Lower lobe of right lung (tissue), 2 donors: ENCODE data around the gene RALGPS1. TPM values are rescaled to one million over a fixed set of nuclear protein-coding genes. Genes with fewer than 3 reads are reported as not detected.
A peak's percentile ranks its signal among the peaks of the same experiment; 100 is the strongest.

ENCODE experiments used
- ATAC-seq, 2 donors: fragments of 200-7000 bp; cut with Tn5 transposase; one replicate each; pipeline ENCODE4 v1.9.1; 2020 to 2022; ENCODE audit warnings: mild to moderate bottlenecking in 2 of 2, moderate library complexity in 2 of 2
- DNase-seq: peaks from one replicate; pipeline ENCODE4 v3.0.0-alpha.2; 2020
- H3K27ac ChIP-seq: fragments of 200-600 bp; one replicate; pipeline ENCODE4 v1.8.0; 2022
- H3K27me3 ChIP-seq: fragments of 200-600 bp; one replicate; pipeline ENCODE4 v1.8.0; 2022; ENCODE audit warnings: low read depth
- H3K36me3 ChIP-seq: fragments of 200-600 bp; one replicate; pipeline ENCODE4 v1.8.0; 2022; ENCODE audit warnings: mild to moderate bottlenecking
- H3K4me1 ChIP-seq: fragments of 200-600 bp; one replicate; pipeline ENCODE4 v1.8.0; 2022
- H3K4me3 ChIP-seq: fragments of 200-600 bp; one replicate; pipeline ENCODE4 v1.8.0; 2022; ENCODE audit warnings: mild to moderate bottlenecking
- H3K9me3 ChIP-seq: fragments of 200-600 bp; one replicate; pipeline ENCODE4 v1.8.0; 2022
- intact Hi-C: fragments of 100-400 bp; cut with DNase I; formaldehyde crosslinking; loops from one replicate; pipeline ENCODE4 v1.11.0; 2022
- total RNA-seq: library from RNA; stranded (reverse); fragmentation: NEBNext Ultra II Directional; extraction: Animal tissue kit (Norgen Biotek cat#: 25700); gene quantifications from one replicate; pipeline ENCODE4 v1.2.1, GENCODE V29; 2021
- TF ChIP-seq, protein P1 (sequence below): fragments of 200-600 bp; IDR thresholded peaks from one replicate; pipeline ENCODE4 v1.8.0; 2022; ENCODE audit warnings: antibody characterized with exemption, mild to moderate bottlenecking
- donor health status: DM: no; HTN: yes; CAD: no; lungs with severe emphysema.

The RALGPS1 gene
- total RNA-seq, 1 donor from 2014 or later = 17.6 TPM

DNA sequence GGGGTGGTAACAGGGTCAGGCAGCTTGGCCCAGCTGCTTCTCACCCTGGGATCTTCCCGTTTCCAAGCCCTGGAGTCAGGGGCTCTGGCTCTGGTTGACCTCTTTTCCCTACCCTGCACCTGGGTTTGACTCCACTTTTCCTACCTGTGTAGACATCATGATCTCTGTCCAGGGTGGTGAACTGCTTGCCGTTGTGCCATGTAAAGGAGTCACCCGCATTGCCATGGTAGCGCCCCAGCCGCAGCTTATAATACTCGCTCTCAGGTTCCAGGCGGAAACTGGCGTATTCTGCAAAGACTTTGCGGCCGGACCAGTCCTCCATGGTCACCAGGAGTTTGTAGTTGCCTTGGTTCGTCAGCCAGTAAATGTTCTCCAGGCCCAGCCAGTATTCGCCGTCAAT is 176.9 kb downstream of the RALGPS1 start:
- Histone ChIP-seq H3K4me1 (no peaks in the 10 kb centered on the region), H3K36me3 (peaks cover 52% of the 10 kb centered on the region), H3K4me3 (no peak overlapping the region), H3K27ac (no peak overlapping the region), H3K9me3 (no peaks in the 10 kb centered on the region), H3K27me3 (no peaks in the 10 kb centered on the region)
- ATAC-seq (no peak), DNase-seq (no peak)
- intact Hi-C loops = no loop called here
- TF ChIP-seq, protein P1, sequence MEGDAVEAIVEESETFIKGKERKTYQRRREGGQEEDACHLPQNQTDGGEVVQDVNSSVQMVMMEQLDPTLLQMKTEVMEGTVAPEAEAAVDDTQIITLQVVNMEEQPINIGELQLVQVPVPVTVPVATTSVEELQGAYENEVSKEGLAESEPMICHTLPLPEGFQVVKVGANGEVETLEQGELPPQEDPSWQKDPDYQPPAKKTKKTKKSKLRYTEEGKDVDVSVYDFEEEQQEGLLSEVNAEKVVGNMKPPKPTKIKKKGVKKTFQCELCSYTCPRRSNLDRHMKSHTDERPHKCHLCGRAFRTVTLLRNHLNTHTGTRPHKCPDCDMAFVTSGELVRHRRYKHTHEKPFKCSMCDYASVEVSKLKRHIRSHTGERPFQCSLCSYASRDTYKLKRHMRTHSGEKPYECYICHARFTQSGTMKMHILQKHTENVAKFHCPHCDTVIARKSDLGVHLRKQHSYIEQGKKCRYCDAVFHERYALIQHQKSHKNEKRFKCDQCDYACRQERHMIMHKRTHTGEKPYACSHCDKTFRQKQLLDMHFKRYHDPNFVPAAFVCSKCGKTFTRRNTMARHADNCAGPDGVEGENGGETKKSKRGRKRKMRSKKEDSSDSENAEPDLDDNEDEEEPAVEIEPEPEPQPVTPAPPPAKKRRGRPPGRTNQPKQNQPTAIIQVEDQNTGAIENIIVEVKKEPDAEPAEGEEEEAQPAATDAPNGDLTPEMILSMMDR = no peak

DNA sequence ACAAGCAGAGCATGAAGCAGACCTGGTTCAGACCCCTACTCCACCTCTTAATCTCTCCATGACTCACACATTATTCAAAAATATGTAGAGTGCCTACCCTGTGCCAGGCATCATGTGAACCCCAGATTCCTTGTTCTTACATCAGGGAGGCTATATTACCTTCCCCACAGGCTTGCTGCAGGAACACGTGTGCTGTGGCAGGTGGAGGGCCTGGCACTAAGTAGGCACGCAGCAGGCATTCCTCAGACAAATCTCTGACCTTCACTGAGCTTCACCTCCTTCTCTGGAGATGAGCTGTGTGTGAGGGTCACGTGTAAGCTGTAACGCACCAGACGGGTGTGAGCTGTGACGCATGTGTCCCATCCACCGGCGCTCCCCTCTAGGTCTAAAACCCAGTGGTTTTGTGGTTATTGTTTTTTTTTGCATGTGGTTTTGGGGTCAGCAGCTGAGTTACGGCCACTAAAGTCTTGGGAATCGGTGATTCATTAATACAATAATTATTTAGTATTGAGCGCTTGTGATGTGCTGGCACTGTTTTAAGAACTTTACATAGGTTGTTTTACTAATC is 177.5 kb downstream of the RALGPS1 start:
- TF ChIP-seq, protein P1 = no peak
- Histone ChIP-seq H3K36me3 (peaks cover 52% of the 10 kb centered on the region), H3K4me3 (no peak overlapping the region), H3K9me3 (no peaks in the 10 kb centered on the region), H3K27me3 (no peaks in the 10 kb centered on the region), H3K27ac (no peak overlapping the region), H3K4me1 (no peaks in the 10 kb centered on the region)
- DNase-seq (no peak), ATAC-seq (no peak)
- intact Hi-C loops = no loop called here

DNA sequence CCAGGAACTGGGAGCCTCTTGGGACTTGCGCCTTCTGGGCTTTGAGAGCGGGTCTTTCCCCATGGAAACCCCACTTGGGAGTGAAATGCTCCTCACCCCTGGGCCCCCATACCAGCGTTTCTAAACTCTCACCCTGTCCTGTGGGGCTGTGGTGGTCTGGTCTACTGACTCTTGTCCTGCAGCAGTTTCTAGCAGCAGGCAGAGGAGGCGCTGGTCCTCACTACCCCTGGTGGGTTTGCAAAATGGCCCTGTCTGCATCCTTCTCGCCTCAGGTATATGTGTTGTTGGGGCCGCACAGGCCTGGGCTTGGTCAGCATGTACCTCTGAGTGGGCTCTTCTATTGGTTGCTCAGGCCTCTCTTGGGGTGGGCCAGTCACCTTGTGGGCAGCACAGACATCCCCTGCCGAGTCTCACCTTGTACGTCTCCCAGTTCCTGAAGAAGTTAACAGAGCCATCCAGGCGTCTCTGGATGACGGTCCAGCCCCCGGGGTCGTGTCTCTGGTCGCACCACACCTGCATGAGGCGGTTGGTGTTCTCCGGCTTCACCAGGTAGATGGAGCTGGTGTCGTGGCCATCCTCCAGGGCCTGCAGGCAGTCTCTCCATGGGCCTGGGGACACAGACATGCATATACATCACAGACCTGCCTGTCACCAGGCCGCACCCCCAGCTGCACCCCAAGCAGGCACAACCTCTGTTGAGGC is 178.9 kb downstream of the RALGPS1 start:
- H3K4me3 ChIP-seq = no peak overlapping the region
- intact Hi-C loops = no loop called here
- ATAC-seq = no peak
- no peaks in the 10 kb centered on the region for H3K4me1 ChIP-seq
- DNase-seq = no peak
- H3K9me3 ChIP-seq = no peaks in the 10 kb centered on the region
- H3K27ac ChIP-seq = no peak overlapping the region
- H3K27me3 ChIP-seq = no peaks in the 10 kb centered on the region
- TF ChIP-seq, protein P1 = no peak
- peaks cover 41% of the 10 kb centered on the region for H3K36me3 ChIP-seq

DNA sequence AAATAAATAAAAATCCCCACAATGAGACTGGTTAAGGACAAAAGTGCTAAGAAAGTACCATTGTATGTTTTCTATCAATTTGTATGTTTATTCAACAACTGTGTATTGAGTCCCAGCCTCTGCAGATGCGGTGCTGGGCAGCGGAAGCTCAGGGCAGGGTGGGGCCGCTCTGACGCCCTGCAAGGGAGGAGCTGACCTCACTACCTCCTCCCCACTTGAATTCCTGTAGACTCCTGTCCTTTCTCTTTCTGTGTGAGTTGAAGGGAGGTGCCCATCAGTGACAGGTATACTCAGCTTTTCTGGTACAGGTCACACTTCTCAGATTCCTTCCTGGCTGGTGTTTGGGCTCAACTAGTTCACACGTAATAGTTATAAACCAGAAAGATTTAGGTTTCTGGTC is 180.8 kb downstream of the RALGPS1 start:
- Histone ChIP-seq H3K4me3 (no peak overlapping the region), H3K36me3 (peaks cover 32% of the 10 kb centered on the region), H3K4me1 (no peaks in the 10 kb centered on the region), H3K9me3 (no peaks in the 10 kb centered on the region), H3K27ac (no peak overlapping the region), H3K27me3 (no peaks in the 10 kb centered on the region)
- TF ChIP-seq, protein P1 = no peak
- intact Hi-C loops = no loop called here
- DNase-seq = no peak
- ATAC-seq = peak in 1 of 2 donors; percentile 59

DNA sequence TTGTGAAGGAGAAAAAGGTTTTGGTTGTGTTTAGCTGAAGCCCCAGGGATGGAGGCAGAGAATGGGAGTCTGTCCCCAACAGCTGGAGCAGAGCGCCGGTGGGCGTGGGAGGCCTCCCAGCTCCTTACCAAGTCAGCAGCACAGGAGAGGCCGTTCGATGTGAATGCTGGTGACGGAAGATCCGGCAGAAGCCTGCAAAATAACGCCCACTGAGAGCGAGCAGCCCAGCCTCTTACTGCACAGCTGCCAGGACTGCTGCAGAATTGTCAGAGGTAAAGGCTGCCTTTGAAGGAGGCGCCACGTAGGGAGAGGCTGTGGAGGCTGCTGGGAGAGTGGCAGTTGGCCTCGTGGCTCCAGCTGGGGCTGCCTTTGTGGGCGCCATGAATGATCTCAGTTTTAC is 181.6 kb downstream of the RALGPS1 start:
- intact Hi-C loops = no loop called here
- DNase-seq (no peak), ATAC-seq (no peak)
- TF ChIP-seq, protein P1 = no peak
- no peaks in the 10 kb centered on the region for H3K4me1 ChIP-seq
- H3K4me3 ChIP-seq = no peak overlapping the region
- peaks cover 26% of the 10 kb centered on the region for H3K36me3 ChIP-seq
- no peak overlapping the region for H3K27ac ChIP-seq
- H3K9me3 ChIP-seq = no peaks in the 10 kb centered on the region
- no peaks in the 10 kb centered on the region for H3K27me3 ChIP-seq
